Sigmoid colon (tissue), 7 donors: ENCODE results near the gene JPH2. TPM values are rescaled to one million over a fixed set of nuclear protein-coding genes. Genes with fewer than 3 reads are reported as not detected.
A peak's percentile ranks its signal among the peaks of the same experiment; 100 is the strongest.

Experiments
- DNase-seq: peaks from one replicate; pipeline ENCODE4 v3.0.0-alpha.2; 2019
- H3K27ac ChIP-seq, 4 donors: fragments of 200-600 bp; sonication (generic); one replicate each; pipeline ENCODE4 v1.5.1; 2016 to 2019; ENCODE audit warnings: mild to moderate bottlenecking in 1 of 4
- H3K27me3 ChIP-seq, 3 donors: fragments of 200-600 bp; sonication (generic); one replicate each; pipeline ENCODE4 v1.5.1; 2019; ENCODE audit warnings: mild to moderate bottlenecking in 1 of 3
- H3K36me3 ChIP-seq, 4 donors: fragments of 200-600 bp; sonication (generic); one replicate each; pipeline ENCODE4 v1.5.1; 2016 to 2019
- H3K4me1 ChIP-seq, 4 donors: fragments of 200-600 bp; sonication (generic); one replicate each; pipeline ENCODE4 v1.5.1; 2017 to 2019
- H3K4me3 ChIP-seq, 4 donors: fragments of 200-600 bp; sonication (generic); one replicate each; pipeline ENCODE4 v1.5.1; 2017 to 2019; ENCODE audit warnings: mild to moderate bottlenecking in 2 of 4, moderate library complexity in 1 of 4
- H3K9me3 ChIP-seq, 4 donors: fragments of 200-600 bp in 3 of 4; sonication (generic) in 3 of 4; one replicate each; pipeline versions ENCODE4 v1.5.1 to v1.6.1; 2013 to 2019
- CTCF ChIP-seq, 4 experiments: fragments of 450-650 bp in 3 of 4; fragments of 200-600 bp in 1 of 4; IDR thresholded peaks; one replicate each; pipeline ENCODE4 v1.5.1; 2016 to 2019; ENCODE audit warnings: antibody characterized with exemption in 4 of 4, mild to moderate bottlenecking in 3 of 4, moderate library complexity in 2 of 4
- EP300 ChIP-seq, 4 donors: sonication (generic); formaldehyde crosslinking; IDR thresholded peaks; one replicate each; pipeline ENCODE4 v1.6.1; 2017; ENCODE audit warnings: antibody characterized with exemption in 4 of 4
- POLR2A ChIP-seq, 2 donors: fragments of 450-650 bp; IDR thresholded peaks; one replicate each; pipeline ENCODE4 v1.6.1; 2016; ENCODE audit warnings: antibody characterized with exemption in 2 of 2, mild to moderate bottlenecking in 2 of 2, moderate library complexity in 2 of 2
- POLR2AphosphoS5 ChIP-seq, 4 donors: sonication (generic); formaldehyde crosslinking; IDR thresholded peaks; one replicate each; pipeline ENCODE4 v1.6.1; 2017; ENCODE audit warnings: antibody characterized with exemption in 4 of 4
- WGBS, 2 donors: extraction: QIAGEN DNeasy Blood & Tissue Kit; methylation state at CpG; one replicate each; pipeline ENCODE4 v1.1.7; 2013; 5-methylcytosine and 5-hydroxymethylcytosine counted together
- intact Hi-C: fragments of 100-400 bp; cut with DNase I; formaldehyde crosslinking; loops from one replicate; pipeline ENCODE4 v1.15.1; 2023
- polyA plus RNA-seq, 3 donors: library from polyadenylated mRNA; stranded (reverse); fragments of 200-250 nt; gene quantifications; one replicate each; pipeline ENCODE4 v1.2.3, GENCODE V29; 2013
- total RNA-seq, 4 donors: library from RNA; depleted of rRNA; stranded (reverse); fragments of >200 nt; gene quantifications; one replicate each; pipeline ENCODE4 v1.1.0, GENCODE V29; 2016
- donor health status: healthy with polysubstance abuse.
- donor health status: Bipolar disorder and iron deficiency.
- donor health status: healthy.

JPH2 gene
- total and polyA plus RNA-seq, 7 donors: 0.23 to 166 (median 52.0) TPM

GRCh38 chr20:44098256-44098630 is 88.7 kb downstream of the JPH2 start:
- Histone ChIP-seq H3K4me3 (no peak overlapping the region), H3K9me3 (no peaks in the 10 kb centered on the region), H3K4me1 (peaks cover 0 to 16% (median 7%) of the 10 kb centered on the region in 4 donors), H3K36me3 (no peaks in the 10 kb centered on the region), H3K27ac (peak overlapping the region in 1 of 4 donors; percentile 52), H3K27me3 (no peaks in the 10 kb centered on the region)
- 91 to 93% methylated on average over 6 of the region's 6 CpGs for WGBS, 2 donors
- no peak for TF ChIP-seq POLR2A (IDR thresholded peaks at IDR 0.05)
- intact Hi-C loops: no loop called here
- DNase-seq: no peak

- Histone ChIP-seq H3K9me3 (no peaks in the 10 kb centered on the region), H3K27ac (peak overlapping the region in 3 of 4 donors; percentile 9 to 52 (median 20)), H3K36me3 (no peaks in the 10 kb centered on the region), H3K4me1 (peaks cover 0 to 16% (median 7%) of the 10 kb centered on the region in 4 donors), H3K27me3 (no peaks in the 10 kb centered on the region), H3K4me3 (no peak overlapping the region)
- DNase-seq: peak; percentile 66
- TF ChIP-seq EP300 (IDR thresholded peaks at IDR 0.05) (no peak), POLR2AphosphoS5 (IDR thresholded peaks at IDR 0.05) (peak in 3 of 4 donors; percentile 15 to 41 (median 19))
- 71 to 76% methylated on average over 14 of the region's 14 CpGs for WGBS, 2 donors
- intact Hi-C loops: no loop called here
Observed at GRCh38 chr20:44097521-44098255, 89.3 kb downstream of the JPH2 start.

GRCh38 chr20:44095831-44096230 is 91.2 kb downstream of the JPH2 start:
- Histone ChIP-seq H3K4me3 (no peak overlapping the region), H3K9me3 (no peaks in the 10 kb centered on the region), H3K4me1 (peaks cover 0 to 16% (median 7%) of the 10 kb centered on the region in 4 donors), H3K36me3 (no peaks in the 10 kb centered on the region), H3K27me3 (no peaks in the 10 kb centered on the region), H3K27ac (no peak overlapping the region)
- DNase-seq: no peak
- intact Hi-C loops: no loop called here
- TF ChIP-seq CTCF (IDR thresholded peaks at IDR 0.05): no peak
- TF ChIP-seq POLR2AphosphoS5 (IDR thresholded peaks at IDR 0.05): no peak
- TF ChIP-seq POLR2A (IDR thresholded peaks at IDR 0.05): no peak
- no peak for TF ChIP-seq EP300 (IDR thresholded peaks at IDR 0.05)
- WGBS, 2 donors: 81 to 90% methylated on average over 7 of the region's 7 CpGs

- WGBS, 2 donors: 76 to 86% methylated on average over 2 of the region's 2 CpGs
- intact Hi-C loops: no loop called here
- Histone ChIP-seq H3K4me1 (peaks cover 0 to 11% (median 6%) of the 10 kb centered on the region in 4 donors), H3K36me3 (no peaks in the 10 kb centered on the region), H3K27ac (no peak overlapping the region), H3K9me3 (no peaks in the 10 kb centered on the region), H3K27me3 (no peaks in the 10 kb centered on the region), H3K4me3 (no peak overlapping the region)
- no peak for DNase-seq
- TF ChIP-seq POLR2A (IDR thresholded peaks at IDR 0.05) (no peak), EP300 (IDR thresholded peaks at IDR 0.05) (no peak), CTCF (IDR thresholded peaks at IDR 0.05) (no peak), POLR2AphosphoS5 (IDR thresholded peaks at IDR 0.05) (no peak)
Observed at GRCh38 chr20:44093249-44093582, 93.8 kb downstream of the JPH2 start.

GRCh38 chr20:44092551-44093248 is 94.3 kb downstream of the JPH2 start:
- H3K4me3 ChIP-seq: no peak overlapping the region
- H3K27me3 ChIP-seq: no peaks in the 10 kb centered on the region
- peaks cover 0 to 9% (median 4%) of the 10 kb centered on the region in 4 donors for H3K4me1 ChIP-seq
- 59 to 71% methylated on average over 9 of the region's 9 CpGs for WGBS, 2 donors
- H3K9me3 ChIP-seq: no peaks in the 10 kb centered on the region
- intact Hi-C loops: no loop called here
- peak; percentile 32 for DNase-seq
- no peaks in the 10 kb centered on the region for H3K36me3 ChIP-seq
- TF ChIP-seq EP300 (IDR thresholded peaks at IDR 0.05) (no peak), POLR2A (IDR thresholded peaks at IDR 0.05) (no peak), POLR2AphosphoS5 (IDR thresholded peaks at IDR 0.05) (no peak), CTCF (IDR thresholded peaks at IDR 0.05) (no peak)
- no peak overlapping the region for H3K27ac ChIP-seq
